GM12864 (cell line): Measurements from ENCODE around the gene LIF.

Experiments
- DNase-seq: peaks from one replicate; pipeline ENCODE4 v3.0.0-alpha.2; 2011; ENCODE audit warnings: low read depth
- H3K4me3 ChIP-seq: 2 replicates; pipeline ENCODE4 v1.5.1; 2011; ENCODE audit warnings: mild to moderate bottlenecking, low read depth, low read length, control low read depth
- CTCF ChIP-seq: IDR thresholded peaks from 2 replicates; pipeline ENCODE4 v1.5.1; 2011; ENCODE audit warnings: low read depth, mild to moderate bottlenecking, moderate library complexity, low read length, control low read depth, inconsistent platforms; ENCODE audit errors: missing control alignments

The LIF gene

GRCh38 chr22:30287648-30288418, 41.3 kb upstream of the LIF start:
- peak; percentile 68 for DNase-seq
- no peak overlapping the region for H3K4me3 ChIP-seq
- peak; percentile 88 for TF ChIP-seq CTCF

GRCh38 chr22:30286813-30287647, 40.5 kb upstream of the LIF start:
- H3K4me3 ChIP-seq, result no peak overlapping the region
- no peak for DNase-seq
- TF ChIP-seq CTCF, result peak; percentile 87

GRCh38 chr22:30286331-30286730, 39.8 kb upstream of the LIF start:
- no peak for DNase-seq
- H3K4me3 ChIP-seq, result no peak overlapping the region
- no peak for TF ChIP-seq CTCF

GRCh38 chr22:30285846-30286200, 39.3 kb upstream of the LIF start:
- DNase-seq, result no peak
- H3K4me3 ChIP-seq, result no peak overlapping the region
- no peak for TF ChIP-seq CTCF

GRCh38 chr22:30285176-30285845, 38.8 kb upstream of the LIF start:
- DNase-seq, result no peak
- no peak overlapping the region for H3K4me3 ChIP-seq
- no peak for TF ChIP-seq CTCF

- no peak for DNase-seq
- no peak overlapping the region for H3K4me3 ChIP-seq
- TF ChIP-seq CTCF, result no peak
Observed at GRCh38 chr22:30284666-30285065, 38.1 kb upstream of the LIF start.
